ENCODE measurements around the gene FAM53A.

The FAM53A gene

GRCh38 chr4:1626941-1627340 lies 57.2 kb downstream of the FAM53A start:
- H3K4me3 ChIP-seq (ENCODE audit: low read depth, low read length) = no peak overlapping the region
- H3K27ac ChIP-seq (ENCODE audit: extremely low read depth, low read depth, low read length) = no peak overlapping the region
- no peaks in the 10 kb centered on the region for H3K9me3 ChIP-seq (ENCODE audit: control insufficient read depth, insufficient read depth, low read depth, low read length)
- ChIA-PET CTCF (interaction anchor here (1.0 kb wide), 1 partner anchor 274 kb away, joined by 4 read pairs; no protein-coding TSS in a partner anchor), POLR2A (no interaction called here)
- no peaks in the 10 kb centered on the region for H3K4me1 ChIP-seq (ENCODE audit: control insufficient read depth, insufficient read depth, low read length)
- TF ChIP-seq ZNF747 (tag by site-specific recombination; IDR thresholded peaks at IDR 0.05) = no peak
- TF ChIP-seq ZBTB6 (tag by site-specific recombination; IDR thresholded peaks at IDR 0.05) = no peak
- TF ChIP-seq ZBTB17 (tag by site-specific recombination; IDR thresholded peaks at IDR 0.05) = no peak
- no peak for TF ChIP-seq REPIN1 (tag by site-specific recombination; IDR thresholded peaks at IDR 0.05; ENCODE audit: low read depth)
- no peak for TF ChIP-seq YY1 (tag by site-specific recombination; IDR thresholded peaks at IDR 0.05)
- TF ChIP-seq ZNF18 (tag by site-specific recombination; IDR thresholded peaks at IDR 0.05) = no peak
- H3K36me3 ChIP-seq (ENCODE audit: control insufficient read depth in 2 of 2, insufficient read depth in 1 of 2, low read length in 2 of 2) = no peaks in the 10 kb centered on the region

- Histone ChIP-seq H3K4me1 (ENCODE audit: control insufficient read depth, insufficient read depth, low read length) (no peaks in the 10 kb centered on the region), H3K4me3 (ENCODE audit: low read depth, low read length) (no peak overlapping the region), H3K27ac (ENCODE audit: extremely low read depth, low read depth, low read length) (no peak overlapping the region), H3K9me3 (ENCODE audit: control insufficient read depth, insufficient read depth, low read depth, low read length) (no peaks in the 10 kb centered on the region), H3K36me3 (ENCODE audit: control insufficient read depth in 2 of 2, insufficient read depth in 1 of 2, low read length in 2 of 2) (no peaks in the 10 kb centered on the region)
- POLR2A ChIA-PET = no interaction called here
- CTCF ChIA-PET = no interaction called here
- TF ChIP-seq ZNF596 (tag by site-specific recombination; IDR thresholded peaks at IDR 0.05) (no peak), ZNF324 (tag by site-specific recombination; IDR thresholded peaks at IDR 0.05) (no peak), ZNF677 (tag by site-specific recombination; IDR thresholded peaks at IDR 0.05) (no peak), ZNF2 (tag by site-specific recombination; IDR thresholded peaks at IDR 0.05) (no peak), BCL11B (tag by site-specific recombination; IDR thresholded peaks at IDR 0.05; ENCODE audit: low read depth) (no peak), ZNF558 (tag by site-specific recombination; IDR thresholded peaks at IDR 0.05) (no peak), INSM2 (tag by site-specific recombination; IDR thresholded peaks at IDR 0.05) (no peak), ZBTB6 (tag by site-specific recombination; IDR thresholded peaks at IDR 0.05) (no peak), HOXD13 (CRISPR knock-in tag; IDR thresholded peaks at IDR 0.05; ENCODE audit: borderline replicate concordance) (no peak)
Measured at GRCh38 chr4:1626151-1626550, 58.0 kb downstream of the FAM53A start.

GRCh38 chr4:1625600-1626138 lies 58.4 kb downstream of the FAM53A start:
- no peak overlapping the region for H3K27ac ChIP-seq (ENCODE audit: extremely low read depth, low read depth, low read length)
- H3K9me3 ChIP-seq (ENCODE audit: control insufficient read depth, insufficient read depth, low read depth, low read length) = no peaks in the 10 kb centered on the region
- CTCF ChIA-PET = no interaction called here
- H3K4me3 ChIP-seq (ENCODE audit: low read depth, low read length) = no peak overlapping the region
- POLR2A ChIA-PET = no interaction called here
- H3K36me3 ChIP-seq (ENCODE audit: control insufficient read depth in 2 of 2, insufficient read depth in 1 of 2, low read length in 2 of 2) = no peaks in the 10 kb centered on the region
- no peaks in the 10 kb centered on the region for H3K4me1 ChIP-seq (ENCODE audit: control insufficient read depth, insufficient read depth, low read length)
- no peak for TF ChIP-seq ZNF658 (tag by site-specific recombination; IDR thresholded peaks at IDR 0.05)
- TF ChIP-seq PRDM1 (tag by site-specific recombination; IDR thresholded peaks at IDR 0.05) = no peak
- TF ChIP-seq GFI1B (tag by site-specific recombination; IDR thresholded peaks at IDR 0.05) = no peak
- TF ChIP-seq ZNF777 (tag by site-specific recombination; IDR thresholded peaks at IDR 0.05; ENCODE audit: borderline replicate concordance) = no peak
- TF ChIP-seq ZNF366 (tag by site-specific recombination; conservative IDR thresholded peaks at IDR 0.05) = no peak
- no peak for TF ChIP-seq ZNF670 (tag by site-specific recombination; IDR thresholded peaks at IDR 0.05; ENCODE audit: low read depth)
- TF ChIP-seq ZNF274 (IDR thresholded peaks at IDR 0.05; ENCODE audit: low read length) = no peak
- no peak for TF ChIP-seq ZNF274 (tag by site-specific recombination; IDR thresholded peaks at IDR 0.05; ENCODE audit: borderline replicate concordance)
- no peak for TF ChIP-seq ZNF140 (tag by site-specific recombination; IDR thresholded peaks at IDR 0.05)

Data from HEK293 (cell line).